Adrenal gland (tissue), 5 donors: ENCODE results near the gene NOC3L.

ENCODE experiments used
- POLR2A ChIP-seq, 2 donors: fragments of 450-650 bp; IDR thresholded peaks; one replicate each; pipeline ENCODE4 v1.6.1; 2017; ENCODE audit warnings: antibody characterized with exemption in 2 of 2, mild to moderate bottlenecking in 2 of 2, moderate library complexity in 1 of 2
- TF ChIP-seq, protein P1 (sequence below), 6 experiments: fragments of 450-650 bp in 4 of 6; fragments of 200-600 bp in 2 of 6; sonication (generic) in 1 of 6; IDR thresholded peaks; 1 replicate in 5 of 6; 2 replicates in 1 of 6; pipeline versions ENCODE4 v1.5.1 to v1.8.0; 2016 to 2021; ENCODE audit warnings: antibody characterized with exemption in 6 of 6, mild to moderate bottlenecking in 2 of 6, moderate library complexity in 1 of 6
- donor health status: DM: no; HTN: no; CAD: no.

DNA sequence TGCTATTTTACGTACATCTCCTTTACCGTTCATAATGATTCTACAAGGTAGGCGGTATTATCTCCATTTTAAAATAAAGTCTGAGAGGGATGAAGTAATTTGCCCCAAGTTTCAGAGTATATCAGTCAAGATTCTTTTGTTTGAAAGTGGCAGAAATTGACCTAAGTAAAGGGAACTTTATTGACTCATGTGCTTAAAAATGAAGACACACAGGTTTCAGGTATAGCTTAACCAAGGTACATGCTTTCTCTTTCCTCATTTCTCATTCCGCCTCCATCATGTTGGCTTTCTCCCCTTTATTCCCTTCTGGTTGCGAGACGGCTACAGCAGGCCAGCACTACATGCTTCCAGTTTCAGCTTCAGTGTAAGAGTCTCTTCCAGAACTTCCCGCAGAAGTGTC is 77.5 kb downstream of the NOC3L start:
- TF ChIP-seq, protein P1, sequence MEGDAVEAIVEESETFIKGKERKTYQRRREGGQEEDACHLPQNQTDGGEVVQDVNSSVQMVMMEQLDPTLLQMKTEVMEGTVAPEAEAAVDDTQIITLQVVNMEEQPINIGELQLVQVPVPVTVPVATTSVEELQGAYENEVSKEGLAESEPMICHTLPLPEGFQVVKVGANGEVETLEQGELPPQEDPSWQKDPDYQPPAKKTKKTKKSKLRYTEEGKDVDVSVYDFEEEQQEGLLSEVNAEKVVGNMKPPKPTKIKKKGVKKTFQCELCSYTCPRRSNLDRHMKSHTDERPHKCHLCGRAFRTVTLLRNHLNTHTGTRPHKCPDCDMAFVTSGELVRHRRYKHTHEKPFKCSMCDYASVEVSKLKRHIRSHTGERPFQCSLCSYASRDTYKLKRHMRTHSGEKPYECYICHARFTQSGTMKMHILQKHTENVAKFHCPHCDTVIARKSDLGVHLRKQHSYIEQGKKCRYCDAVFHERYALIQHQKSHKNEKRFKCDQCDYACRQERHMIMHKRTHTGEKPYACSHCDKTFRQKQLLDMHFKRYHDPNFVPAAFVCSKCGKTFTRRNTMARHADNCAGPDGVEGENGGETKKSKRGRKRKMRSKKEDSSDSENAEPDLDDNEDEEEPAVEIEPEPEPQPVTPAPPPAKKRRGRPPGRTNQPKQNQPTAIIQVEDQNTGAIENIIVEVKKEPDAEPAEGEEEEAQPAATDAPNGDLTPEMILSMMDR (IDR thresholded peaks at IDR 0.05), result no peak
- no peak for TF ChIP-seq POLR2A (IDR thresholded peaks at IDR 0.05)
